IPS-18c (cell line): ENCODE measurements around the gene GTPBP1.
A peak's percentile ranks its signal among the peaks of the same experiment; 100 is the strongest.

Experiments used
- H3K4me3 ChIP-seq: 2 replicates; pipeline ENCODE4 v1.7.0; 2013; ENCODE audit warnings: low read depth, mild to moderate bottlenecking, low read length, moderate library complexity; ENCODE audit not compliant: insufficient read depth
- H3K9me3 ChIP-seq: one replicate; pipeline ENCODE4 v1.6.1; 2013; ENCODE audit warnings: mild to moderate bottlenecking, low read length, moderate library complexity; ENCODE audit not compliant: control insufficient read depth, insufficient read depth

Gene GTPBP1

DNA sequence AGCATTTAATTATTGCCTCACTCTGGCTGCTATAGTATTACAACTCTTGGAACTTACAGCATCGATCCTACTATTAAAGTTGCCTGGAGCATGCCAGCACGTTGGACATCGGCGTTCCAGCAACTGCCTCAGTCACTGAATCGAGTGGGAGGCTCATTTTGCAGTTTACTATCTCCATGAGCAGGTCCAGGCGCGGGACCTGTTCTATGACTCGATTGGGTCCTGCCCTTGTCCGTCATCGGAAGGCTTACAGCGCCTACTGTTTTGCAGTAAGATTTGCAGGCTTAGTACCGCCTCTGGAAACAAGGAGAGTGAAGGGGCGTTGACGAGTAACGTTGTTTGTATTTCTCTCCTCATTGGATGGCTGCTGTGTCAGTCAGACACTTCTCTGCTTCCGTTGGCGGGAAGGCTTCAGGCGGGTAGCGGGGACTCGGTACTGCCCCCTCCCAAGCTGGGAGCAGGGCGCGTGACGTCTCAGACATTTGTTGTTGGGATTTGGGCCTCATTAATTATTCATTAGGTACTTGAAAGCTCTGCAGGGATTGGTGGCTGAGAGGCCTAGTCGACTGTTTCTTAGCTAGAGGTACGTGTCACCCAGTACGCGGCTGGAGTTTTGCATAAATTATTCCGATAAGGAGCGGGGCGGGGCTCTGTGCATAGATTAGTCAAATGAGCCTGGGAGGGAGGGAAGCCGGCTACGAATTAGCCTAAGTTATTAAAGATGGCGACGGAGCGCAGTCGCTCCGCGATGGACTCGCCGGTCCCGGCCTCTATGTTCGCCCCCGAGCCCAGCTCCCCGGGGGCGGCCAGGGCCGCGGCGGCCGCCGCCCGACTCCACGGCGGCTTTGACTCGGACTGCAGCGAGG is at the start of gene GTPBP1:
Gene GTPBP1 (plus strand): TSS at position 710 of the 866 bp plus-strand sequence. CDS start 12 bp downstream, at position 722.
- Histone ChIP-seq H3K4me3 (peak within 1 kb of the TSS; percentile 89), H3K9me3 (no peaks in the 10 kb centered on the region)

DNA sequence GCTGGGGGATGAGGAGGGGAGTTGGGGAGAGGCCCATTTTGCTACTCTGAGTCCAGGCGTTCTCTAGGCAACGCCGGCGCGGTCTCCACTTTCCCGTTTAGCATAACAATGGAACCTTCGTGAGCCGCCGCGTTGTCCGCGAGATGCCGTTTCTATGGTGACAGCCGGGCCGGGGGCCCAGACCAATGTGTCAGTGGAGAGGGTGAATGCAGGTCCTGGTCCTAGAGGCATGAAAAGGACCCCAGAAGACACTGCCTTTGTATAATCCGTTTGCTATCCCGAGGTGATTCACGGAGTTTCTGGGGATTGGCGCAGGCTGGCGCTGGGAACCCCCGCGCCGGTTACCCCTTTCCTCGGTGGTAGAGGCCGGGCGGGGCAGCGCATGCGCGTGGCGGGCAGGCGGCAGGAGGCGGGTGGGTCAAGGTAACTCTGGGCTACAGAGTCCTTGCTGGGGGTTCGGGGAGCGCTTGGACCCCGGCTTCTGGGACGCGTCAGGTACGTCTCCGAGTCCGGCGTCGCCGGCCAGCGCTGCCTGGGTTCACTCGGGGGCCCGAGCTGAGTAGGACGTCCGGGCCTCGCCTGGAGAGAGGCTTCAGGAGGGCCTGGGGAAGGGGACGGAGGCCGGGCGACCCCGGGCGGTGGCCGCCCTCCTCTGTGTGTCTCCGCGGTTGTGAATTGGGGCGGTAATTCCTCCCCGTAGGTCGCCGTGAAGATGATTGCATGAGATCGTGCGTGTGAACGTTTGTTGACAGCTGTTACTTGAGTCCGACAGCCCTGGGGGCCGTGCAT is 49.3 kb upstream of the GTPBP1 start, which contains the start of the genes CBY1 and FAM227A:
Gene CBY1 (plus strand): TSS at position 383 of the 789 bp plus-strand sequence. CDS start 11,417 bp downstream, outside the sequence.
Gene FAM227A (minus strand): TSS at position 137 of the 789 bp plus-strand sequence. CDS start 6,224 bp downstream, outside the sequence.
- Histone ChIP-seq H3K4me3 (peak within 1 kb of the TSS; percentile 84), H3K9me3 (no peaks in the 10 kb centered on the region)

DNA sequence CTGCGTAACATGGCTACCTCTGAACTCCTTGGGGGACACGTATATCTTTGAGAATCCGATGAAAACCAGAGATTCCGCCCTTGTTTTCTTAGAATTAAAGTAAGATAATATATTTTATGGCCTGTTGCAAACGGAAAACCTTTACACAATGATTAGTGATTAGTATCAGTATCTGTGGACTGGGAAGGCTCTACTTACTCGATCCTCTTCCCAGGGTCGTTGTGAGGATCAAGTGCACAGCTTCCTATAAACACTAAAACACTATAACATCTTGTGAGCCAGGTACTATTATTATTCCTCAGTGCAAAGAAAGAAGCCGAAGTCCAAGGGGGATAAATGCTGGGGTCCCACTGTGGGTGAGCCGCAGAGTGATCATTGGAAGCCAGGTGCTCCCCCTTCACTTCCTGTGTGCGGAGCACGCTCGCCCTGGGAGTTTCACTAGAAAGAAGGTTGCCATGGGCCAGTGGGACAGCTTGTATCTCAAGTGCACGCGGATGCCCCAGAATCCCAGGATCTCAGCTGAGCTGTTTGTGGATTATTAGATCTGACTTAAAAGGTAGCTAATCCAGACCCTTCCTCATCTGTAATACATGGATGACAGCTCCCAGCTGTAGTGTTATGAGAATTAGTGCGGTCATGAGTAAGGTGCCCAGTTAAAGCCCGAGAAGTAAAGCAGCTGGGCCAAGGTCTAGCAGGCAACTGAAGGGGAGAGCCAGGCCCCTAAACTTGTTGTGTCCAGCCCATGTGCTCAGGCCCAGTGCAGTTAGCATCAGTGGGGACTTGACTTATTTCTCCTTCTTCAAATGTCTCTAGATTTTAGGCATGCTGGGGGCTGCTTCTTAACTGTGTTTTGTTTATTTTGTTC is 48.5 kb upstream of the GTPBP1 start:
- H3K4me3 ChIP-seq: peak overlapping the region; percentile 84
- no peaks in the 10 kb centered on the region for H3K9me3 ChIP-seq

DNA sequence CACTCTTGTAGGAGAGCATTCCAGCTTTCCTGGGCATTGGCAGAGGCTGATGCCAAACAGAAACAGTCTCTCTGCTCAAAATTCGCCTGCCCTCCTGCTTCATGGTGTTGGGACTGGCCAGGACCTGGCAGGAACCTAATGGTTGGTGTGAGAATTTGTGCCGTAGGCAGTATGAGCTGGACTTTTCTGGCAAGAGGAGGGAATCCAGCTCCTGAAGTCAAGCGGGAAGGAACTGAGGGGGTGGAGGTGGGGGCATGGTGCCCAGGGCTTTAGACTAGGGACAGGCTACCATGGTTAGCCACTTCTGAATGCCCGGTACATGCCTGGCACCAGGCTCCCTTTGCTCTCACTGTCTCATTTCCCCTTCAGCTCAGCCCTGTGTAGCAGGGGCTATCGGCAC is 30.9 kb upstream of the GTPBP1 start:
- Histone ChIP-seq H3K4me3 (no peak overlapping the region), H3K9me3 (no peaks in the 10 kb centered on the region)

DNA sequence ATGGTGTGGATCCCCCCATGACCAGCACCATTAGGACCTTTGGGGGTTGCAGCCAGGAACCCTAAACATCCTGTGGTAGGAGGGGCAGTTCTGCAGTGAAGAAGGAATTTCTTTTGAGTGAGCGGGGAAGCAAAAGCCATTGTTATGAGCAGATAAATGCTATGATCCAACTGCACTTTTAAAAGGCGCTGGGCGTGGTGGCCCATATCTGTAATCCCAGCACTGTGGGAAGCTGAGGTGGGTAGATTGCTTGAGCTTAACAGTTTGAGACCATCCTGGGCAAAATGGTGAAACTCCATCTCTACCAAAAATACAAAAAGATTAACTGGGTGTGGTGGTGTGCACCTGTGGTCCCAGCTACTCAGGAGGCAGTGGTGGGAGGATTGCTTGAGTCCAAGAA is 29.9 kb upstream of the GTPBP1 start:
- Histone ChIP-seq H3K4me3 (no peak overlapping the region), H3K9me3 (no peaks in the 10 kb centered on the region)

DNA sequence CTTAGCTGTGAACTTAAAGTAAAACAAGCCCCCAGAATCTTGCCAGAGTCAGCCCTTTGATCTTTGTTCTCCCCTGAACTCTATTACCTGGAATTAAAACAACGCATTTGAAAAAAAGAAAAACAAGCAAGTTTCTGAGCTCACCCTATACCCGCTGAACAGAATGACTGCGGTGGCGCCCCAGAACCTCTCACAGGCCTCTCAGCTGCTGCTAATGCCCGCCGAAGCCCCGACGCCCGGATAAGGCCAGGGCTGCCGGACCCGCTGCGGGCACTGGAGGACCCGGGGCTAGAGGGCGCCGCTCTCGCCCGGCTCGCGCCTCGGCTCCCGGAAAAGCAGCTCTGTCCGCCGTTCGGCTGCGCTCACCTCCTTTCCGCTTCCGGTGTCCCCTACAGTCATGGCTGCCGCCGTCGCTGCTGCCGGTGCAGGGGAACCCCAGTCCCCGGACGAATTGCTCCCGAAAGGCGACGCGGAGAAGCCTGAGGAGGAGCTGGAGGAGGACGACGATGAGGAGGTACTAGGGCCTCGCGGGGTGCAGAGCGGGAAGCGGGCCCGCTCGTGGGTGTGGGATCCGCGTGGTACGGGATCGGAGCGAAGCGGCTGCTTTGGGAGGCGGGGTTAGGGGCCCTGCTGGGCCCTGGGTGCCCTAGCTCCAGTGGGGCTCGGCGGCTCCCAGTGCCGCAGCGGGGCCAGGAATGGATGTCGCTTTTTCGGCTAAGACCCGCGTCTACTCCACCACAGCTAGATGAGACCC is 24.0 kb upstream of the GTPBP1 start, which contains the start of gene TOMM22:
Gene TOMM22 (plus strand): TSS at position 376 of the 754 bp plus-strand sequence. CDS start 22 bp downstream, at position 398.
- H3K4me3 ChIP-seq: peak within 1 kb of the TSS; percentile 100
- H3K9me3 ChIP-seq: peaks cover 3% of the 10 kb centered on the region

DNA sequence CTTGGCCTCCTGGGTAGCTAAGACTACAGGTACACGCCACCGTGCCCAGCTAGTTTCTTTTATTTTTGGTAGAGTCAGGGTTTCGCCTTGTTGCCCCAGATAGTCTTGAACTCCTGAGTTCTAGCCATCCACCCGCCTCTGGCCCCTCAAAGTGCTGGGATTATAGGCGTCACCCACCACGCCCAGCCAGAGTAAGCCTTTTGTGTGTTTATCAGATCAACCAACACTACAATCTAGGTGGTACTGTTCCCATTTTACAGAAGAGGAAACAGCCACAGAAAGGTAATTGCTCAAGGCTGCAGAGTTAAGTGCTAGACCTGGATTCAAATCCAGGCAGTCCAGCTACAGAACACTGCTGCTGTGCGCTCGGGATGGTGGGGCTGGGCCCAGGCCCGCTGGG is 20.8 kb upstream of the GTPBP1 start:
- Histone ChIP-seq H3K9me3 (peaks cover 3% of the 10 kb centered on the region), H3K4me3 (no peak overlapping the region)

DNA sequence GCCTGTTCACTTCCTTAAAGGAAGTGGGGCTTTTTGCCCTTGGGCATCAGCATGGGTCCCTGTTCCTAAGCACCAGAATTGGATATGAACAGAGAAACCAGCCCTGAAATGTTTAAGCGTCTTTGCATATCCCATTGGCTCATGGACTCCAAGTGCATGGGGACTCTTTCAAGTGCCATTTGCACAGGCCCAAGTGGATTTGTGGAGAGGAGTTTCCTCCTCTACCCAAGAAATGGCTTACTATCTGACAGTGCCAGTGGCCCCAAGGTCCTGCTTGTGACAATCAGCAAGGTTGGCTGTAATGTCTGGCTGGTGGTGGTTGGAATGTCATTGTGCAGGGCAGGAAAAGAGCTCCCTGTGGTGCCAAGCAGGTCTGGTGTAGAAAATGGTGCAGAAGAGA is 20.0 kb upstream of the GTPBP1 start:
- Histone ChIP-seq H3K4me3 (no peak overlapping the region), H3K9me3 (peaks cover 3% of the 10 kb centered on the region)

DNA sequence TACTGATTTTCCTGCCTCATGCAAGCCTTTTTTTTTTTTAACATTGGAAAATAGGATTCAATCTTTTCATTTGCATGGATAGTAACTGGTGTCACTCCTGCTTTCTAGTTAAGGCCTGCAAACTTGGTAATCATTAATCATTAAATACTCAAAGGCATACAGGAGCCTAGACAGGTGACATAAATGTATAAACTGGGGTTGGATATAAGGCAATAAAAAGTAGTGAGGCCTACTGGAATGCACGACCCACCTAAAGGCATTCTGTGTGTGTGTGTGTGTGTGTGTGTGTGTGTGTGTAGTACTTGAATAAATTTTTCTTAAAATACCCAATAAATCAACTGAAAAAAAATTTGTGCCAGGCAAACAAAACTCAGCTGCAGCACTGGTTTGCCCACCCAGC is 16.1 kb upstream of the GTPBP1 start:
- no peaks in the 10 kb centered on the region for H3K9me3 ChIP-seq
- H3K4me3 ChIP-seq: no peak overlapping the region

DNA sequence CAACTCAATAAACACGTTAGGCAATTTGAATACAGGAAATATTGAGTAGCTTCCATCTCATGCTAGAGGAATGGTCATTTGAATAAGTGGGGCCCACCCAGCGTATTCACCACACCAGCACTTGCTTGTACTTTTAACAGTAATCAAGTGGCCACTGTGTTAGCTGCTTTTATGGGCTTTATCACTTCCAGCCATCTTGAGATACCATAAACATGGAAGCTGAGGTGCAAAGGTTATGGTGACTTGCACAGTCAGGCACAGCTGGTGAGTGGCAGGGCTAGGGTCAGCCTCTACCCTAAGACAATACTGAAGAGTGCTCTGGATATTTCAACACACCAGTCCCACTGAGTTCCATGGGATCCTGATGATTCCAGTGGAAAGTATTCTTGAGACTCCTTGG is 11.7 kb upstream of the GTPBP1 start:
- no peaks in the 10 kb centered on the region for H3K9me3 ChIP-seq
- no peak overlapping the region for H3K4me3 ChIP-seq

DNA sequence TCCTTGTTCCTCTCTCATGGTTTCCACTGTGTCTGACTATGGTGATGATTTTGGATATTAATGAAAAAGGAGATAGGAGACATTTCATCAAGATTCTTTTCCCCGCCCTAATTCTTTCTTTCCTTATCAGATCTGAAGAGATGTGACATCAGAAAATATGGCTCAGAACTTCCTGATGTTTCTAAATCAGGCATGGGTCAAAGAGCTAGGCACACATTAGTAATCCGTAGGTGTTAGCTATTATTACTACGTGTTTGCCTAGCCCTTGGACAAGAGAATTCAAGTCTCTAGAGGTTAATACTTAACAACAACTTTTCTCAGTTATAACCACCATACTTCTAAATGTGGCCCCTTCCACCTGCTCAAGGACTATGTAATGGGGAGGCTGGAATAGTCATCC is 10.8 kb upstream of the GTPBP1 start:
- Histone ChIP-seq H3K9me3 (no peaks in the 10 kb centered on the region), H3K4me3 (no peak overlapping the region)

DNA sequence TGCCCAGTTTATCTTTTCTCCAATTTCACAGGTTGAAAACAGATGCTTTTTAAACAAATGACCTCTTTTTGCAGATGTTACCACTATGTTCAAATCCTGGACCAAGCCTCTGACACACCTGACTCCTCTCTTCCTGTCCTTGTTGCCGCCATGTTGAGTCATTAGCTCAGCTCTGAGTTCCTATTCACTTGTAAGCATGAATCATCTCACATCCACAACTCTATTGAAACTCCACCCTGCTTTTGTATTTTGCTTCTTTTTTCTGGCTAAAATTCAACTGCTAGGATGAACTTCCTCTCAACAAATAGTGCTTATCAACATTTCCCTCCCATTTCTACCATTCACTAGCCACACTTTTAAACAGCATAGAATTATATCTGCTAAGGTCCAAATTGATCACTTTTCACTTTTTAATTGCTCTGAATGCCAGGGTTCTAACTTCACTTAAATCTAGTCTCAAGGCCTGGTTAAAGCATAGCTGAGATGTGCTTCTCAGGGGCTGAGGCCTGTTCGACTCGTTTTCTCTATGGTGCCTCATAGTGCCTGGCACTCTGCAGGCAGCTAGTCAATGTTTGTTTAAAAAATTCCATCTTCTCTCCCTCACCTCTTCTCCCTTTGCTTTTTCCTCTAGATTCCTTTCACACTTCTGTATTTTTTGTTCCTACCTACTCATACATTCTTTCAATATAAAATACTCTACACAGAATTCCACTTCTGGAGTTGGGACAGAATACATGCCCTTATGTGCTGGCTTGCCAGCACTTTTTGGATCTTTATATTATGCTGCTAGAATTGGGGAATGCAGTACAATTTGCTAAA is 8.9 kb upstream of the GTPBP1 start:
- Histone ChIP-seq H3K4me3 (no peak overlapping the region), H3K9me3 (no peaks in the 10 kb centered on the region)

DNA sequence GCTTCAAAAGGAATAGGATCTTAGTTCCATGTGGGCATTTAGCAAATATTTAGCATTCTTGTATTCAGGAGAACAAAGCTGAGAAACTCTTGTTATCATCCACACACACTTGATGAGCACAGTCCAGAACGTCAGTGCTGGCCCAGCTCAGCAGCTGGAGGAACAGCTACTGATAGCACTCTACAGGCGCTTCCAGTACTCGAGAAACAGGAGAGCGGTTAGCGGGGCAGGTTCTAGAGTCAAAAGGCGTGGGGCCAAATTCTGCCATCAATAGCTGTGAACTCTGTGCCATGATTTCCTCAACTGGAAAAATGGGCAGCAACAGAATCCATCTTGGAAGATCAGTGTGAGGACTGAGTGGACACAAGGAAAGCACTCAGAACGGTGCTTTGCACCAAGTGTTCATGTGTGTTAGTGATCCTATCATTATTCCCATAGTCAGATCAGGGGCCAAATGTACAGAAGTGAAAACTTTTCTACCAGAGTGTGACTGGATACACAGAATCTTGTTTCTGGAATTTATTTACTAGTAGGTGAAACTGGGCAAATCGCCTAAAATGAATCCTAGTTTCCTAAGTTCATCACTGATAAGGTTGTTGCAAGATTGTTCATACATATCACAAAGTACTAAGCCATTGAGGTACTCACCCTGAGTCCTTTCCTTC is 8.2 kb upstream of the GTPBP1 start:
- Histone ChIP-seq H3K4me3 (no peak overlapping the region), H3K9me3 (no peaks in the 10 kb centered on the region)

DNA sequence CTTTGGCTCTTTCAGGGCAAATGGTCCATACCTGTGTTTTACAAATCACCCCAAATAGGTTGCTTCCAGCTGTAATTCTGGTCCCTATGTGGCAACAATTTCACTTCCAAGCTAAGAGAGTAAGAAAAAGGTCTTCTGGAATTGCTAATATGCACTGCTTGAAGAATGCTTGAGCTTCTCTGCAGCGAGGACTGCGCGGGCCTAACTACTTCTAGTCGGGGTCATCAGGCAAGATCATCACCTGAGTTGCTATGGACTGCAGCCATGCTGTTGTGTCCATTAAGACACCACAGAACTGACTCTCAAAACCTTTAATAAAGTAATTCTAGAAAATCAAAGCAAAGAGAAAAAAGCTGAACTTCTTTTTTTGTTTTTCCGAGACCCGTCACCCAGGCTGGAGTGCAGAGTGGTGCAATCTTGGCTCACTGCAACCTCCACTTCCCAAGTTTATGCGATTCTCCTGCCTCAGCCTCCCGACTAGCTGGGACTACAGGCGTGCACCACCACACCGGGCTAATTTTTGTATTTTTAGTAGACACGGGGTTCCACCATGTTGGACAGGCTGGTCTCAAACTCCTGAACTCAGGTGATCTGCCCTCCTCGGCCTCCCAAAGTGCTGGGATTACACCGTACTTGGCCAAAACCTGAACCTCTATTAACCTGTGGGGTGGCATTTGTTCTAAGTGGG is 7.2 kb upstream of the GTPBP1 start:
- Histone ChIP-seq H3K9me3 (no peaks in the 10 kb centered on the region), H3K4me3 (no peak overlapping the region; the same call in 1 of the 2 replicates)

DNA sequence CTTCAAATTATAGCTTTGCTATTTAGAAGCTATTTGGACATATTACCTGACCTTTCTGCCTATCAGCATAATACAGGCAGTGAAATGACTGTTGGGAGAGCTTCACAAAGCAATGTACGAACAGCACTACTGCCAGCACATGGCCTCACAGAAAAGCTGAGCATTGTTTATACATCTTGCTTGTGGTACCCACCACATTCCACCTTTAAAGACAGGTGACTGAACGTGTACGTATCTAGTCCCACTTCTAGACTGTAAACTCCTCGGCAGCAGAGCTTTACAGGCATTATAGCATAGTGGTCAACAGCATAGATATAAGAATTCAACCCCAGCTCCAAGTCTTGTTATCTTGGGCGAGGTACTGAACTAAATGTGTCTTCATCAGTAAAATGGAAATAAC is 6.6 kb upstream of the GTPBP1 start:
- Histone ChIP-seq H3K4me3 (peak overlapping the region; percentile 95; the same call in 1 of the 2 replicates), H3K9me3 (no peaks in the 10 kb centered on the region)
